ENCODE measurements around the gene ASAP3.

- TF ChIP-seq CTCF (IDR thresholded peaks at IDR 0.05; ENCODE audit: low read depth, low read length) (no peak), EZH2phosphoT487 (IDR thresholded peaks at IDR 0.05; ENCODE audit: low read depth) (no peak)
Observed at GRCh38 chr1:23408797-23409290, 75.1 kb downstream of the ASAP3 start.
